ENCODE data around the gene PIGZ. TPM values are rescaled to one million over a fixed set of nuclear protein-coding genes. Genes with fewer than 3 reads are reported as not detected.

PIGZ gene
- total RNA-seq, 6 donors from 2014 or later = 3.4 to 16.8 (median 7.3) TPM

- no peaks in the 10 kb centered on the region for H3K4me1 ChIP-seq
- WGBS, 2 donors = 84 to 88% methylated on average over 10 to 20 of the region's 20 CpGs
- peak in 1 of 2 donors; percentile 60 for DNase-seq
- H3K9me3 ChIP-seq = no peaks in the 10 kb centered on the region
- no peak overlapping the region for H3K4me3 ChIP-seq
- TF ChIP-seq POLR2A (IDR thresholded peaks at IDR 0.05) (no peak), EP300 (IDR thresholded peaks at IDR 0.05) (no peak), CTCF (IDR thresholded peaks at IDR 0.05) (no peak), POLR2AphosphoS5 (IDR thresholded peaks at IDR 0.05) (no peak)
- no peak overlapping the region for H3K27ac ChIP-seq
- no peaks in the 10 kb centered on the region for H3K27me3 ChIP-seq
- ATAC-seq (ENCODE audit: low FRiP score in 2 of 2) = no peak
- H3K36me3 ChIP-seq = no peaks in the 10 kb centered on the region
Measured at GRCh38 chr3:197009532-197010019, 40.9 kb upstream of the PIGZ start.

- DNase-seq (peak in 1 of 2 donors; percentile 75), ATAC-seq (ENCODE audit: low FRiP score in 2 of 2) (no peak)
- no peak overlapping the region for H3K4me3 ChIP-seq
- H3K36me3 ChIP-seq = no peaks in the 10 kb centered on the region
- TF ChIP-seq POLR2AphosphoS5 (IDR thresholded peaks at IDR 0.05) (no peak), CTCF (IDR thresholded peaks at IDR 0.05) (no peak), POLR2A (IDR thresholded peaks at IDR 0.05) (no peak), EP300 (IDR thresholded peaks at IDR 0.05) (no peak)
- 84 to 97% methylated on average over 21 to 27 of the region's 27 CpGs for WGBS, 2 donors
- no peaks in the 10 kb centered on the region for H3K9me3 ChIP-seq
- H3K27me3 ChIP-seq = no peaks in the 10 kb centered on the region
- H3K27ac ChIP-seq = no peak overlapping the region
- H3K4me1 ChIP-seq = peaks cover 3 to 9% (median 5%) of the 10 kb centered on the region in 4 donors
Measured at GRCh38 chr3:197008436-197009209, 40.0 kb upstream of the PIGZ start.

GRCh38 chr3:197007953-197008352, 39.3 kb upstream of the PIGZ start:
- Histone ChIP-seq H3K4me1 (peaks cover 5 to 14% (median 8%) of the 10 kb centered on the region in 4 donors), H3K9me3 (no peaks in the 10 kb centered on the region), H3K27me3 (no peaks in the 10 kb centered on the region), H3K27ac (no peak overlapping the region), H3K36me3 (no peaks in the 10 kb centered on the region), H3K4me3 (no peak overlapping the region)
- TF ChIP-seq POLR2AphosphoS5 (IDR thresholded peaks at IDR 0.05) (no peak), CTCF (IDR thresholded peaks at IDR 0.05) (no peak), EP300 (IDR thresholded peaks at IDR 0.05) (no peak), POLR2A (IDR thresholded peaks at IDR 0.05) (no peak)
- ATAC-seq (ENCODE audit: low FRiP score in 2 of 2) (no peak), DNase-seq (no peak)
- WGBS, 2 donors = 88 to 89% methylated on average over 8 of the region's 8 CpGs

- no peak for TF ChIP-seq EP300 (IDR thresholded peaks at IDR 0.05)
- no peak for TF ChIP-seq POLR2A (IDR thresholded peaks at IDR 0.05)
- no peak for TF ChIP-seq CTCF (IDR thresholded peaks at IDR 0.05)
- no peak for TF ChIP-seq POLR2AphosphoS5 (IDR thresholded peaks at IDR 0.05)
- ATAC-seq (ENCODE audit: low FRiP score in 2 of 2) = no peak
Measured at GRCh38 chr3:197007296-197007940, 38.8 kb upstream of the PIGZ start.

More at GRCh38 chr3:197007296-197007940, 38.8 kb upstream of the PIGZ start:
- Histone ChIP-seq H3K4me3 (no peak overlapping the region), H3K27ac (no peak overlapping the region), H3K36me3 (no peaks in the 10 kb centered on the region), H3K27me3 (no peaks in the 10 kb centered on the region), H3K9me3 (no peaks in the 10 kb centered on the region), H3K4me1 (peaks cover 5 to 16% (median 8%) of the 10 kb centered on the region in 4 donors)
- WGBS, 2 donors = 77 to 86% methylated on average over 12 of the region's 12 CpGs
- no peak for DNase-seq
